KG1 (cell line): ENCODE data around the gene FHOD3.
"Not testable (repeated sequence)": the region's sequence is repeated elsewhere in the genome, so short reads cannot be mapped to it uniquely, and the experiment has no call there.

Experiments
- DNase-seq: peaks from one replicate; lab custom pipeline; 2025; lab: John Stamatoyannopoulos, UW

FHOD3 gene

DNA sequence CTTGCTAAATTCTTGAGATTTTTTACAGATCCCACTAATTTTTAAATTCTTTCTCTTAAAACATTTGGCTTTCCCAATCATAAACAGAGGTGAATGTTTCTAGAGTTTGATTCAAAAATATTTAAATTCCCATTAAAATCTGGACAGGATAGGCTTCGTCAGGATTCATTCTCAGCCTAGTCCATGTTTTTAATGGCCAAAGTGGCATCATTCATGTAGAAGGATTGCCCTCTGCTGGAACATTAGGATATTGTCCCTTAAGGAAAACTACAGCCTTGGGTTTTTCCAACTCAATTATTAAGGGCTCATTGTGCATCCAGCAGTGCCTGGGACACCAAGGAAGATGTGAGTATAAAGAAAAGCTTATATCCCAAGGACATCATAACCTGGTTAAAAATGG, 459.6 kb downstream of the FHOD3 start:
- no peak for DNase-seq

DNA sequence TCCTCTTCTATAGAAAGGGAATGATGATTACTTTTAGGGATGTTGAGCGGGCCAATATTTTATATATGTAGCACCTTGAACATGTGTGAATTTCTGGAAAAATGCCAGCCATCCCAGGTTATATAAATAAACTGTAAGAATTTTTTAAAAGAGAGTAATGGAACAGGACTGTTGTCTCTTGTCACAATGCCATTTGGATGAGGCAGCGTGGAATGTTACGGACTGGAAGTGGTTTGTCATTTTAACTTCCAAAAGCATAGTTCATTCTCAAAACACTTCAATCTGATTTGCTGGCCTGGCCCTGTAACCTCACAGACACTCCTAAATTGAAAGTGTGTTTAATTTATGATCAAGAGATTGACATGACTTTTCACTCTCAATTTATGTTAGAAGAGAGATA, 460.5 kb downstream of the FHOD3 start:
- DNase-seq, result no peak

DNA sequence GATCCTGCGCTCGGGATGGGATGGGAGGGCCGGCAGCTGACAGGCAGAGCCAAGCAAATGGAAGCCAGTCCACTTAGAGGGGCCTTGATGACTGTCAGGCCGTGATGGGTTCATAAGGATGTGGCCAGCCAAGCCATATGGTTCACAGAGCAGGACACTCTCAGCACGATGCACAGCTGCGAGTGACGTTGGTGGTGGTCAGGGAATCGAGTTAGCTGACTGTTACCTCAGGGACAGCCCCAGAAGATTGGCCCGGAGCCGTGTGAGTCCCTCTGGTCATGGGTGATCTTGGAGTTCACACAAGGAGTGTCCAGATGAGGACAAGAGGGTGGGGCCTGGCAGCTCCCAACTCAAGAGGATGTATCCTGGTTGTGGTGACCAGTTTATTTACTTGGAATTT, 461.1 kb downstream of the FHOD3 start:
- DNase-seq, result no peak

DNA sequence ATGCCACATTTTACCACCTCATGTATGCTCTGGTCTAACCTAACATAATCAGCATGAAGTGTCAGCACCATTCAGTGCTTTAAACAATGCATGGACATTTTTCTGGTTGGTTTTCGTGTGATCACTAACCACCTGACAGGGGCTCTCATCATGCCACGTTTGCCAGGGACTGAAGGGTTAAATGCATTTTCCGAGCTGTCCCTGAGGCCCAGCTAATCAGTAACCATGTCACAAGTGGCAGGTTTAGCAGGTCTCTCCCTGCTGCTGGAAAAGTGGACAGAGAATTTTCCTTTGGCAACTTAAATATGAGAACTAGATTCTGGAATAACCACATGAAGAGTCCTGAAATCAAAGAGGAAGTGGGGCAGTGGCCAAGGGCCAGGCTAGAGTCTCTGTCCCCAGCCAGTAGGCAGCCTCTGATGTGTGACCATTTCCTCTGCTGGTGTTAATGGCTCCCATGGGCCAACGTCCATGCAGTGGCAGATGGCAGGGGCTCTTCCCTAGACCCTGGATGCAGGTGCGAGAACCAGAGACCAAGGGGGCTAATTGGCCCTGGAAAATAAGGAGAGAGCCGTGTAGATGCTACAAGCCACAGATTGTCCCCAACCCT, 461.8 kb downstream of the FHOD3 start:
- no peak for DNase-seq

DNA sequence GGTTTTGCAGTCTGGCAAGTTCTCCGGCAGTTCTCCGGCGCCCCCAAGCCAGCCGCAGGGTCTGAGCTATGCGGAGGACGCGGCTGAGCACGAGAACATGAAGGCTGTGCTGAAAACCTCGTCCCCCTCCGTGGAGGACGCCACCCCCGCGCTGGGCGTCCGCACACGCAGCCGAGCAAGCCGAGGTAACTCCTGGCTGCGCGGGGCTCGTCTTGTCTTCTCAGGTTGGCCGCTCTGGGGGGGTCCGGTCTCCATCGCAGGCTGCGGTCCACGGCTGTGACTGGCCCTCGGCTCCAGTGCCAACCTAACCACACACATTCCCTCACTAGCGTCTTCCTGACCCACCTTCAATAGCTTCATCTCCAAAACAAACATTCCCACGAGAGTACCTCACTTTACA, 463.1 kb downstream of the FHOD3 start:
- DNase-seq, result no peak

DNA sequence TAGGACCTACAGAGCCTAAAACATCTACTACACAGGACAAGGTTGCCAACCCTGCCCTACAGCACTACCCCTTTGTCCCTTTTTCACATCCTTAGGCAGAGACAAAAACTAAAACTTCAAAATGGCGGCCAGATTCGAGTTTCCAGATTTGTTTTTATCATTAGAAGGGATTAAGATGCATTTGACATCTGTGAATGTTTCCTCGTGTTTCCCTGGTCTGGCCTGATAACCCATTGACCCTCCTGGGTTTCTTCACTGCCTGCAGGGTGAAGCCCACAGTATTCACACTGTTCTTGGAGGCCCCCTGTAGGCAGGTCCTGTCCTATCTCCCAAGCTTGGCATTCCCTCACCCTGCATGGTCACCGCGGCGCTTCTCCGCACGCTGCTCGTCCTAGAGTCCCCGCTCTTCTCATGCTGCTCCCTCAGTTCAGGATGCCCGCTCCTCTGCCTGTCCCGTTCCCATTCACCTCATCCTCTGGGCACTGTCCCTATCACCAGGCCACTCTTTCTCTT, 463.7 kb downstream of the FHOD3 start:
- DNase-seq, result no peak

DNA sequence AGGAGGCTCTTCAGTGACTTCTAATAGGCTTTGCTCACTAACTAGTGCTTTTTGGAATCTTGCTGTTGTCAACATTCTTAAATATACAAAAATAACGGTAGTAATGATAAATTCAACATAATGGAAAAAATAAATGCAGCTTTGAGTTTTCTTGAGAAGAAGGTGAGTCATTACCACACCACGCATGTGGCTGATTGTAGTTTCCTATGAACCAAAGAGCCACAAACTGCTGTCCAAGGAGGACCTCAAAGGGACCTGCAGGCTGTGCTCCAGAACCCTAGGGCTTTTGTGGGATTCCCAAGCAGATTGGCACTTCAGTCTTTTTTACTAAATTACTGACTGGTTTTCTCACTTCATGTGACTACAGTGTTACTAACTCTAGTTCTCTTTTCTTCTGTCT, 464.6 kb downstream of the FHOD3 start:
- DNase-seq, result no peak

DNA sequence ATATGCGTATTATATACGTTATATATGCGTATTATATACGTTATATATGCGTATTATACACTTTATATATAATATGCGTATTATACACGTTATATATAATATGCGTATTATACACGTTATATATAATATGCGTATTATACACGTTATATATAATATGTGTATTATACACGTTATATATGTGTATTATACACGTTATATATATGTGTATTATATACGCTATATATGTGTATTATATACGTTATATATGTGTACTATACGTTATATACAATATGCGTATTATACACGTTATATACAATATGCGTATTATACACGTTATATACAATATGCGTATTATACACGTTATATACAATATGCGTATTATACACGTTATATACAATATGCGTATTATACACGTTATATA, 465.5 kb downstream of the FHOD3 start:
- DNase-seq, result not testable (repeated sequence)

DNA sequence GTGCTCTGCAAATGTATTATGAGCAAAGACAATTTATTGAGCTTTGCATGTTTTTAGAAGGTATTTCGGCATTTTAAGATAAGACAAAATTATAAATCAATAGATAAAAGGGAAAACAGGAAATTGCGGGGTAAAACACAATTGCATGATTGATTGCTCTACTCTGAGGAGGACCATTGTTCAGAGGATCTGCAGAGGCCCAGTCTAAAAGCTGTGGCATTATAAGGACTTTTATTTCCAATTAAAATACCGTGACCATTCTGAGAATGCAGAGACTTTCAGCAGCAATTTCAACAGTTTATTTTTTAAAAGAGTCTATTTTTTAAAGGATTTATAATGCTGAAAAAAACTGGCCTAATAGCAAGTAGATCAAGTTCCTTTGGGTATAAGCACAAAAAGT, 469.3 kb downstream of the FHOD3 start:
- no peak for DNase-seq

DNA sequence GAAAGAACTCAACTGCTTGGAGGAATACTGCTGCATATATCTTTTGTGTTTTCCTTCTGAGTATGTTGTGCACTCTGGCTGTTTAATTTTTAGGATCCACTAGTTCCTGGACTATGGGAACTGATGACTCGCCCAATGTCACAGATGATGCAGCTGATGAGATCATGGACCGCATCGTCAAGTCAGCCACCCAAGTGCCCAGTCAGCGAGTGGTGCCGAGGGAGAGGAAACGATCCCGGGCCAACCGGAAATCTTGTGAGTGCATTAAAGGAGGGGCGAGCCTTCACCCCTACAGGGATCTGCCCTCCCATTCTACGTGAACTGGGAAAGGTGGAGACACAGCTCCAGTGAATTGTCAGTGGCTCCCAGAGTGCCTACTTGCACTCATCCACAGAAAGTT, 471.7 kb downstream of the FHOD3 start:
- no peak for DNase-seq

DNA sequence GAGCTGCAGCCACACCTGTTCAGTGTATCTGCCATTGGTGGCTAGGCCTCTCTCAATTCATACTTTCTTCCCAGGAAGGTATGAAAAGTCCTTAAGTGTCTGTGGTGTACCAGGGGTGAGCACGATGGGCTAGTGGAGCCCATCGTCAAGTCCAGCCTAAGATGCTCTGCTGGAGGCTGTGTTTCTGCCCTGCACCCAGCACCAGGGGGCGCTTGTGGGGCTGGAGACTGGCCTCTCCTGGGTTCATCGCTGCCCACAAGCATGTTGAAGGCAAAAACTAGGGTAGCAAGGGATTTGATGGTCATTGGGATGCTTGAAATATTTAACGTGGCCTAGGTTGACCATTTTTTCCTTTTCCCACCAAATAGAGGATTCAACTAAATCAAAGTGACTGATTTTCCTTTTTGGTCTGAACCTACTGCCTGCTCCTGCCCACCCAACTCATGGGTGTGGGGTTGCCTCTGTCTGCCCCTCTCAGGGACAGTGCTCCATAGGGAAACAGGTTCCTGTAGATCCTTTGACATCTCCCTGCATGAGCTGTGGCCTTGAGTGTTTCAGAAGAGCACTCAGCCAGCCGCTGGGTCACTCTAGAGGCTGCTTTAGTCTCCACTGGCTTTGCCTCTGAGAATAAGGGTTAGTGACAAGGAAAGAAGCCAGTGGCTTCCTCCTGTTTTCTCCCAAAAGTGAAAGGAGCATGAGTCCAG, 472.2 kb downstream of the FHOD3 start:
- no peak for DNase-seq

DNA sequence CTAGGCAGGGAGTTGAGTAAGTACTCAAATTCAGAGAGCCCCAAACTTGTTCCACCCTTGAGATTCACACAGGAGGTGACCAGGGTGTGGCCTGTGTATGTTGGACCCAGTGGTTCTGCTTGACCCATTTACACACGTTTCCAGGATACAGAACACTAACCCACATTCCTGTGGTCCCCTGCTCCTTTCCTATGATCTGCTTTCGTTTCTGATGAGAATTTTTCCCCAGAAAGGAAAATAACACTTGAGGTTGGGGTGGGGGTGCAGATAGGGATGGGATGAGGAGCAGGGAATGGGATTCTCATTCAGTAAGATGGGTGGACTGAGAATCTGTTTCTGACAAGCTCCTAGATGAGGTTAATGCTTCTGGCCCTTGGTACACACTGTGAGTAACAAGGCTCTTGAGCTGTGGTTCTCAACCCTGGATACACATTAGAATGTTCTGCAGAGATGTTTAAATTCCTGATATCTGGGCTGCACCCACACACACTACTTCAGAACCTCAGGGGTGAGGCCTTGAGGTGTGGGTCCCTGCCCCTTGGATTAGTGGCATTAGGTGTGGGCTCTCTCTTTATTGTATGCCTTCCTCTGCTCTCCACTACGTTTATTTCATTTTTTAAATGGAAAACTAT, 472.9 kb downstream of the FHOD3 start:
- DNase-seq, result no peak

DNA sequence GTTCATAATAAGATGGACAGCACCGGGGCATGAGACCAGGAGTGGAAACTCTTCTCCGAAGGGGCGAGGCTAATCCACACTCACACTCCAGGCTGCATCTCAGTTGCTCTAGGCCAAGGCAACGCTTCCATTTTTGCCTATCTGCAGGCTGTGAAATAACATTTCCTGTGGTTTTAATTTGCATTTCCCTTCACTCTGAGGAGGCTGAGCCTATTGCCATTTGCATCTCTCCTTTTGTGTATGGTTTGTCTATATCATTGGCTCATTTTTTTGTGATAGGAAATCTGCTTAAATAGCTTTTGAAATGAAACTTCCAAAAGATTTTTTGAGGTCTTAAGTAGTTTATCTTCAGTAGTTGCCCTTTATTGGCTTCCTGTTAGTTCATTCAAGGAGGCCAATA, 473.7 kb downstream of the FHOD3 start:
- no peak for DNase-seq

DNA sequence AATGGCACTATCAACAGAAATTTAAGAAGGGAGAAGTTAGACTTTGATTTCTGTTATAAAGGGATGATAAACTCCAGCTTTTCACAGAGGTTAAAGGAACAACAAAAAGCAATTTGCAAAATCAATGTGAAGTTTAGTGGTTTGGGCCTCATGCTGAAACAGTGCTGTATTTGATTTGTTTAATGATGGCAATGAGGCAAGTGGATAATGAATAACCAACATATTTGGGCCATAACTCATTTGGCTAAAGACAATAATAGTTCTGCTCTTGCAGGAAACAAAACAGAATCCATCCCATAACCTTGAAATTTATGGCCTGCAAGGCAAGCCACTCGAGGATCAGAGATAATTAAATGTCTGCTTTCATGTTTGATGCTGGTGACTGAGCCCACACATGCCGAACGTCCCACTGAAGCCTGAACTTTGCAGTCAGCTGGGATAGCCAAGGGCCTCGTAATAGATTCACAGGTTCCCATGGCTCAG, 474.8 kb downstream of the FHOD3 start:
- DNase-seq, result no peak

DNA sequence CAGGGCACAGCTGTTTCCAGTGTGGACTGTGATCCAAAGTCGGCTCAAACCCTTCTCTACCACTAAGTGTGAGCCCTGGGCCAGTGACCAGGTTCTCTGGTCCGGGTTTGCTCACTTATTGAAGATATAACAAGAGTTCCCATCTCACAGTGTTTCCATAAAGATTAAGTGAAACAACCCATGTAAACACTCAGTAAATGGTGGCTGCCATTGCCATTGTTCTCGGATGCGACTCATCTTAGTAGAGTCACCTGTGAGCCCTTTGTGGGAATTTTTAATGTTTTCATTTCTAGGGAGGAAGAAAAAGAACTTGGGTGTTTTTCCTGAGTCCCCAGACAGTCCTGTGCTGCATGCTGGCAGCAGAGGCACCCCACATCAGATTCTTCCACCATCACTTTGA, 477.9 kb downstream of the FHOD3 start:
- DNase-seq, result no peak

DNA sequence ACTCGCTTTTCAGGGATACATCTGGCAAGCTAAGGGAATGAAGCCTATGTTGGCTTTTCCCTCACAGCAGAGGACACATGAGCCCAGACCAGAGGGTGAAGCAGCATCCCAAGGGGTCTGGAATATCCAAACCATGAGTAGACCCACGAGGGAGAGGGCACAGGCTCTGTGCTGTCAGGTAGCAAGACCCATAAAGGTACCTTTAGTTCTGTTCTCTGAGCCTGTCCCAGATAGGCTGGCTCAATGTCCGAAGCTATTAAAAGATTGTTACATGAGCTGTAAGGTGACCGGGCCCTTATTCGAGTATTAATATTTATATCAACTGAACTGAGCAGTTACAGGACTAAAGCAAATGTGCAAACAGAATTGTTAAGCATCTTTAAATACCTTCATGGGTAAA, 479.1 kb downstream of the FHOD3 start:
- no peak for DNase-seq

DNA sequence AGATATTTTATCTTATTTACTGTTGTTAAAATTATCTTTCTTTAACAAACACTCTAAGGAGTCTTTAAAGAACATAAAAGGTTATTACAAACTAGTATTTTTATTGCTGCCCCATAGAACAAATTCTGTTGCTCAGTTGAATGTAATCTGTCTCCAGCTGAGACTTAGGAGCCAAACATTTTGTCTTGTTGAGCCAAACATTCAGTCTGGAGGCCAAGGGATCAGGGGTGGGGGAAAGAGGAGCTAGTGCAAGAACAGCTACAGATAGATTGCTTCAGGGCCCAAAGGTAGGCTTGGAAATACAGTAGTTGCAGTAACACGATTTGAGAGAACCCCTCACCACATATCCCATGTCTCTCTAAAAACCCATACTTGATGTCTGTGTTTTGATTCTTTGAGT, 480.1 kb downstream of the FHOD3 start:
- DNase-seq, result no peak

DNA sequence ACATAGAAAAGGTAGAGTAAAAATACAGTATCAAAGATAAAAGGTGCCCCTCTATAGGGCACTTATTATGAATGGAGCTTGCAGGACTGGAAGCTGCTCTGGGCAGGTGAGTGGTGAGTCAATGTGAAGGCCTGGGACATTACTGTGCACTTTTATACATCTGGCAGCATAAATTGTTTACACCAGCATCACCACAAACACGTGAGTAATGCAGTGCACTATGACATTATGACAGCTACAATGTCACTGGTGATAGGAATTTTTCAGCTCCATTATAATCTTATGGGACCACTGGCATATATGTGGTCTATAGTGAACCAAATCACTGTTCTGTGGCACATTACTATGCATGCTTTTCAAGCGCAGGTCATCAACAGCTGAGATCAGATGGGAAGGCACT, 483.2 kb downstream of the FHOD3 start:
- DNase-seq, result no peak

DNA sequence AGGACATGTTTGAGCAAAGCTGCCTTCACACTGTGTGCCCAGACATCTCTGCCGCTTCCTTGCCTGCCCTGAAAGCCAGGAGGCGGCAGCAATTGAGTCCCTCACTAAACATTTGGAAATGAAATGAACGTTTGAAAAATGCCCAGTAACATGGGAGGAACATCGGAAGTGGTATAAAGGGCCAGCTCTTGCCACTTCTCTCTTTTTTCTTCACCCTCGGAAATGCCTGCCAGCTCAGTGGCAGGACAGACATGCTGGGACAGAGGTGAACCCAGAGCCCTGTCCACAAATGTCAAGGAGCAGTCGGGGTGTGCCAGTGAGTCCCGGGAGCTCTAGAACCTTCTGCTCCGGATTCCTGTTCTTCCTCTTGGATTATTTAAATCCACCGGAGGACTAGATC, 485.2 kb downstream of the FHOD3 start:
- no peak for DNase-seq

DNA sequence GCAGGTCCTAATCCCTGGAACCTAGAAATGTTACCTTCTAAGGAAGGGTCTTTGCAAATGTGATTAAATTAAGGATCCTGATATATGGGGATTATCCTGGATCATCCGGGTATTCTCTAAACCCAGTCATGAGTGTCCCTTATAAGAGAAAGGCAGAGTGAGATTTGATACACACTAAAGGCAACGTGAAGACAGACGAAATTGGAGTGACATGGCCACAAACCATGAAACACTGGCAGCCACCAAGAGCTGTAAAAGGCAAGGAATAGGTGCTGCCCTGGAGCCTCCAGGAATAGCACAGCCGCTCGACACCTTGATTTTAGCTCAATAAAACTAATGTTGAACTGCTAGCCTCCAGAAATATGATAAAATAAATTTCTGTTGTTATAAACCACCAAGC, 486.3 kb downstream of the FHOD3 start:
- no peak for DNase-seq

DNA sequence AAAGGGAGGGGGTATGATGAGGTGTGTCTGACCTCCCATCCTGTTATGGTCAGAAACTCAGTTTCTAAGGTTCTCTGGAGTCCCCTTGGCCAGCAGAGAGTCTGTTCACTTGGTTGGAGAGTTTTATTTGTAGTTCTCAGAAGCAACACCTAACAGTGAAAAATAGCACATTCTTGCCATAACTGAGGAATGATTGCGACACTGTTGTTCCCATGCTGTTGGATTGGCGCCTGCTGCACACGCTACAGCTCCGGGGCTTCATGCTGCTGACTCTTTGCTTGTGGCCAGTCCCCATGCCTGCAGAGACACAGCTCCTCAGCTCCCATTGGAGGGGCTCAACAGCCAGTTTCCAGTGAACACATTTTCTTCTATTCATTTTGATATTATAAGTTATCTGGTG, 489.2 kb downstream of the FHOD3 start:
- DNase-seq, result no peak

DNA sequence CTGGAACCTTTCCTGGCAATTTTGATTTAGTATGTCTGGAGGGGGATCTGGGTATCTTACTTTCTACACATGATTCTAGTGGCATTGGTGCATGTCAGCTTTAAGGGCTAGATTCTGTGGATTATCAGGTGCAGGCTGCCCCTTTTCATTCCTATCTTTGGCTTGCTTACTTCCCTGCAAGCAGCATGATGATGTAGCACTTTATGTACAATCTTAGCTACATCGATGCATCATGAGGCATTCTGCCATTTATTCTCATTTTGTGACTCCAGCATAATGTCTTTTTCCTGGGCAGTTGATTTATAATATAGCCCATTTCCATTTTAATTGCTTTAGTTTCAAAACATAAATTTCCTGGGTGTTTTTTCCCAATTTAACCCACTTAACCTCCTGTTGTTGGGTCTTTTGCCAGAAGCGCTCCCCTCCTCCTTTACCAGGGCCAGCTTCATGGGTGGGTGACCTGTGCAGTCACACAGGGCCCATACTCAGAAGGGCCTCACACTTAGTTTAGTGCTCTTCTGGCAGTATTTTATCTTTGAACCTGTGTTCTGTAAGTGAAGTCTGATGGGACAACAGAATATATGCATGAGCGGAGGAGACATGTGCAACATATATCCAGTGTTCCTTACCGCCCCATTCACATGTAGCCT, 495.2 kb downstream of the FHOD3 start:
- no peak for DNase-seq
